K562 (cell line): ENCODE results near the gene DOLK.

Experiments used
- CC2D1A ChIP-seq: fragments of 450-650 bp; IDR thresholded peaks from 2 replicates; pipeline ENCODE4 v1.6.1; 2017; ENCODE audit warnings: mild to moderate bottlenecking
- EGR1 ChIP-seq: fragments of 450-650 bp; conservative IDR thresholded peaks from 2 replicates; pipeline ENCODE4 v1.6.1; 2017; ENCODE audit warnings: mild to moderate bottlenecking
- EP300 ChIP-seq: IDR thresholded peaks from 2 replicates; pipeline ENCODE4 v1.6.1; 2012; ENCODE audit warnings: low read length, improper control_type of control experiment
- LARP7 ChIP-seq: fragments of 450-650 bp; IDR thresholded peaks from 2 replicates; pipeline ENCODE4 v1.6.1; 2016
- POLR2A ChIP-seq: fragments of 450-650 bp; conservative IDR thresholded peaks from 2 replicates; pipeline ENCODE4 v1.6.1; 2016
- RFX7 ChIP-seq: fragments of 250-450 bp; sonication (Bioruptor Pico); IDR thresholded peaks from 2 replicates; pipeline ENCODE4 v1.5.1; 2021; ENCODE audit warnings: mild to moderate bottlenecking
- SMARCA5 ChIP-seq: fragments of 450-650 bp; IDR thresholded peaks from 2 replicates; pipeline ENCODE4 v1.6.1; 2016
- YY1 ChIP-seq, 3 experiments: IDR thresholded peaks; 2 replicates each; pipeline ENCODE4 v1.6.1; 2011; ENCODE audit warnings: low read length in 2 of 3, mild to moderate bottlenecking in 2 of 3, moderate library complexity in 2 of 3, borderline replicate concordance in 1 of 3, control low read depth in 1 of 3, low read depth in 1 of 3; ENCODE audit not compliant: insufficient read depth in 3 of 3, insufficient replicate concordance in 2 of 3, control insufficient read depth in 1 of 3, insufficient read length in 1 of 3; ENCODE audit errors: extremely low read depth in 1 of 3
- TF ChIP-seq, protein P1 (sequence below), 3 experiments: IDR thresholded peaks in 2 of 3; conservative IDR thresholded peaks in 1 of 3; 2 replicates each; pipeline ENCODE4 v1.5.1; 2011 to 2012; ENCODE audit warnings: low read length in 3 of 3, mild to moderate bottlenecking in 3 of 3, control low read depth in 2 of 3, improper control_type of control experiment in 1 of 3, inconsistent platforms in 1 of 3, low read depth in 1 of 3, mixed read lengths in 1 of 3, moderate library complexity in 1 of 3; ENCODE audit not compliant: insufficient read depth in 2 of 3

GRCh38 chr9:128983536-128983935 lies 36.1 kb upstream of the DOLK start:
- no peak for TF ChIP-seq YY1 (IDR thresholded peaks at IDR 0.05; ENCODE audit: borderline replicate concordance in 1 of 3, control insufficient read depth in 1 of 3, extremely low read depth in 1 of 3, insufficient read depth in 3 of 3, insufficient read length in 1 of 3, insufficient replicate concordance in 2 of 3, low read depth in 1 of 3, low read length in 2 of 3)
- TF ChIP-seq, protein P1, sequence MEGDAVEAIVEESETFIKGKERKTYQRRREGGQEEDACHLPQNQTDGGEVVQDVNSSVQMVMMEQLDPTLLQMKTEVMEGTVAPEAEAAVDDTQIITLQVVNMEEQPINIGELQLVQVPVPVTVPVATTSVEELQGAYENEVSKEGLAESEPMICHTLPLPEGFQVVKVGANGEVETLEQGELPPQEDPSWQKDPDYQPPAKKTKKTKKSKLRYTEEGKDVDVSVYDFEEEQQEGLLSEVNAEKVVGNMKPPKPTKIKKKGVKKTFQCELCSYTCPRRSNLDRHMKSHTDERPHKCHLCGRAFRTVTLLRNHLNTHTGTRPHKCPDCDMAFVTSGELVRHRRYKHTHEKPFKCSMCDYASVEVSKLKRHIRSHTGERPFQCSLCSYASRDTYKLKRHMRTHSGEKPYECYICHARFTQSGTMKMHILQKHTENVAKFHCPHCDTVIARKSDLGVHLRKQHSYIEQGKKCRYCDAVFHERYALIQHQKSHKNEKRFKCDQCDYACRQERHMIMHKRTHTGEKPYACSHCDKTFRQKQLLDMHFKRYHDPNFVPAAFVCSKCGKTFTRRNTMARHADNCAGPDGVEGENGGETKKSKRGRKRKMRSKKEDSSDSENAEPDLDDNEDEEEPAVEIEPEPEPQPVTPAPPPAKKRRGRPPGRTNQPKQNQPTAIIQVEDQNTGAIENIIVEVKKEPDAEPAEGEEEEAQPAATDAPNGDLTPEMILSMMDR (IDR thresholded peaks at IDR 0.05 in 2 of 3, conservative IDR thresholded peaks at IDR 0.05 in 1 of 3; ENCODE audit: insufficient read depth in 2 of 3, low read depth in 1 of 3, low read length in 3 of 3), result no peak
- no peak for TF ChIP-seq LARP7
- TF ChIP-seq CC2D1A, result no peak
- no peak for TF ChIP-seq EP300
- no peak for TF ChIP-seq RFX7 (CRISPR knock-in tag)
- no peak for TF ChIP-seq POLR2A
- no peak for TF ChIP-seq EGR1
- no peak for TF ChIP-seq SMARCA5
